Measurements from ENCODE around the gene SLC25A30. TPM values are rescaled to one million over a fixed set of nuclear protein-coding genes. Genes with fewer than 3 reads are reported as not detected.

SLC25A30 gene
- total RNA-seq, 1 donor from 2014 or later: 6.8 TPM

DNA sequence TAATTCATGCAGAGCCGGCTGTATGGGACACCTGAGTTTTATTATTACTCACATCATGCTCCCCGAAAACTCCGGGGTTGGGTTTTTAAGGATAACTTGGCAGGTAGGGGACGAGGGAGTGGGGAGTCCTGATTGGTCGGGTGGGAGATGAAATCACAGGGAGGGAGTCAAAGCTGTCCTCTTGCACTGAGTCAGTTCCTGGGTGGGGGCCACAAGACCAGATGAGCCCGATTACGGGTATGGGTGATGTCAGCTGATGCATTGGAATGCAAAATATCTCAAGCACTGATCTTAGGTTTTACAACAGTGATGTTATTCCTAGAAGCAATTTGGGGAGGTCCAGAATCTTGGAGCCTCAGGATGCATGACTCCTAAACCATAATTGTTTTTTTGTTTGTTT is 28.0 kb upstream of the SLC25A30 start:
- Histone ChIP-seq H3K79me2 (ENCODE audit: low read depth) (no peaks in the 10 kb centered on the region), H3K27ac (no peak overlapping the region), H3K4me3 (no peak overlapping the region), H3K4me2 (no peak overlapping the region), H3K9ac (no peak overlapping the region), H3K36me3 (no peaks in the 10 kb centered on the region), H3K4me1 (no peaks in the 10 kb centered on the region), H2AFZ (replicated peaks) (no peak overlapping the region), H3F3A (ENCODE audit: low read depth) (no peaks in the 10 kb centered on the region), H4K20me1 (ENCODE audit: low read depth) (no peaks in the 10 kb centered on the region), H3K9me3 (ENCODE audit: low read depth) (no peaks in the 10 kb centered on the region), H3K27me3 (no peaks in the 10 kb centered on the region)
- peaks cover 3% of the 10 kb centered on the region for H3K27me3 Mint-ChIP-seq (ENCODE audit: insufficient read depth, low read depth)
- H3K9me3 Mint-ChIP-seq: no peaks in the 10 kb centered on the region
- H3K27ac Mint-ChIP-seq: no peak overlapping the region
- H3K36me3 Mint-ChIP-seq: no peaks in the 10 kb centered on the region
- no peak overlapping the region for H3K4me3 Mint-ChIP-seq
- DNase-seq (ENCODE audit: low spot score): no peak
- H3K4me1 Mint-ChIP-seq: peaks cover 4% of the 10 kb centered on the region
- TF ChIP-seq EZH2phosphoT487 (IDR thresholded peaks at IDR 0.05) (no peak), EZH2 (IDR thresholded peaks at IDR 0.05) (no peak)
- TF ChIP-seq, protein P1, sequence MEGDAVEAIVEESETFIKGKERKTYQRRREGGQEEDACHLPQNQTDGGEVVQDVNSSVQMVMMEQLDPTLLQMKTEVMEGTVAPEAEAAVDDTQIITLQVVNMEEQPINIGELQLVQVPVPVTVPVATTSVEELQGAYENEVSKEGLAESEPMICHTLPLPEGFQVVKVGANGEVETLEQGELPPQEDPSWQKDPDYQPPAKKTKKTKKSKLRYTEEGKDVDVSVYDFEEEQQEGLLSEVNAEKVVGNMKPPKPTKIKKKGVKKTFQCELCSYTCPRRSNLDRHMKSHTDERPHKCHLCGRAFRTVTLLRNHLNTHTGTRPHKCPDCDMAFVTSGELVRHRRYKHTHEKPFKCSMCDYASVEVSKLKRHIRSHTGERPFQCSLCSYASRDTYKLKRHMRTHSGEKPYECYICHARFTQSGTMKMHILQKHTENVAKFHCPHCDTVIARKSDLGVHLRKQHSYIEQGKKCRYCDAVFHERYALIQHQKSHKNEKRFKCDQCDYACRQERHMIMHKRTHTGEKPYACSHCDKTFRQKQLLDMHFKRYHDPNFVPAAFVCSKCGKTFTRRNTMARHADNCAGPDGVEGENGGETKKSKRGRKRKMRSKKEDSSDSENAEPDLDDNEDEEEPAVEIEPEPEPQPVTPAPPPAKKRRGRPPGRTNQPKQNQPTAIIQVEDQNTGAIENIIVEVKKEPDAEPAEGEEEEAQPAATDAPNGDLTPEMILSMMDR (IDR thresholded peaks at IDR 0.05): no peak

- no peaks in the 10 kb centered on the region for H3K9me3 Mint-ChIP-seq
- H3K4me1 Mint-ChIP-seq: peaks cover 4% of the 10 kb centered on the region
- no peaks in the 10 kb centered on the region for H4K20me1 ChIP-seq (ENCODE audit: low read depth)
- no peaks in the 10 kb centered on the region for H3K27me3 ChIP-seq
- no peaks in the 10 kb centered on the region for H3K79me2 ChIP-seq (ENCODE audit: low read depth)
- no peaks in the 10 kb centered on the region for H3K36me3 ChIP-seq
- no peak overlapping the region for H2AFZ ChIP-seq (replicated peaks)
- no peaks in the 10 kb centered on the region for H3K4me1 ChIP-seq
- TF ChIP-seq, protein P1 (IDR thresholded peaks at IDR 0.05): no peak
- TF ChIP-seq EZH2phosphoT487 (IDR thresholded peaks at IDR 0.05): no peak
- no peak for TF ChIP-seq EZH2 (IDR thresholded peaks at IDR 0.05)
- H3K27ac Mint-ChIP-seq: no peak overlapping the region
- no peak for DNase-seq (ENCODE audit: low spot score)
- H3K9ac ChIP-seq: no peak overlapping the region
- no peaks in the 10 kb centered on the region for H3K9me3 ChIP-seq (ENCODE audit: low read depth)
- H3K27ac ChIP-seq: no peak overlapping the region
- H3K4me3 ChIP-seq: no peak overlapping the region
- H3K27me3 Mint-ChIP-seq (ENCODE audit: insufficient read depth, low read depth): peaks cover 3% of the 10 kb centered on the region
- H3K36me3 Mint-ChIP-seq: no peaks in the 10 kb centered on the region
- H3K4me3 Mint-ChIP-seq: no peak overlapping the region
- no peak overlapping the region for H3K4me2 ChIP-seq
- no peaks in the 10 kb centered on the region for H3F3A ChIP-seq (ENCODE audit: low read depth)
Measured at GRCh38 chr13:45445053-45445452, 26.9 kb upstream of the SLC25A30 start.

DNA sequence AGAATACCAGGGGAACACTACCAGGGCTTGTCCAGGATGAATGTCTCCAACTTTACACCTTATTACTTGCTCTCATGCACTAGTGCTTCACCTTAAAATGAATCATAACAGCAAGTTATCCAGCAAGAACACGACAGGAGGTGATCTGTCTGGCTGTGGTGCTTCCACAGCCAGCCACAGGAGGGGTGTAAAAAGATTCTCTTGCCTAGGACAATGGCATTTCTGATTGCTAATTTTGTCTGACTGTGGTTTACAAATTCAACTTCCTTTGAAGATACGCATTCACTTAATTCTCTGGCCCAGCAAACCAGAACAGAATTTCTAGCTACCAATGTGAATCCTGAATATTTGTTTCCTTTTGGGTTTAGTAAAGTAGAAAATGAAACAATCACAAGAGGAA is 23.5 kb upstream of the SLC25A30 start:
- no peaks in the 10 kb centered on the region for H3K9me3 ChIP-seq (ENCODE audit: low read depth)
- no peaks in the 10 kb centered on the region for H3K4me1 ChIP-seq
- no peaks in the 10 kb centered on the region for H4K20me1 ChIP-seq (ENCODE audit: low read depth)
- H2AFZ ChIP-seq (replicated peaks): no peak overlapping the region
- no peak overlapping the region for H3K4me2 ChIP-seq
- TF ChIP-seq EZH2phosphoT487 (IDR thresholded peaks at IDR 0.05): no peak
- no peak for TF ChIP-seq EZH2 (IDR thresholded peaks at IDR 0.05)
- TF ChIP-seq, protein P1 (IDR thresholded peaks at IDR 0.05): no peak
- no peak overlapping the region for H3K27ac ChIP-seq
- Mint-ChIP-seq H3K36me3 (no peaks in the 10 kb centered on the region), H3K9me3 (no peaks in the 10 kb centered on the region), H3K4me1 (peaks cover 8% of the 10 kb centered on the region), H3K27ac (no peak overlapping the region), H3K27me3 (ENCODE audit: insufficient read depth, low read depth) (no peaks in the 10 kb centered on the region), H3K4me3 (no peak overlapping the region)
- no peaks in the 10 kb centered on the region for H3F3A ChIP-seq (ENCODE audit: low read depth)
- no peak overlapping the region for H3K4me3 ChIP-seq
- no peaks in the 10 kb centered on the region for H3K27me3 ChIP-seq
- H3K36me3 ChIP-seq: no peaks in the 10 kb centered on the region
- no peaks in the 10 kb centered on the region for H3K79me2 ChIP-seq (ENCODE audit: low read depth)
- H3K9ac ChIP-seq: no peak overlapping the region
- DNase-seq (ENCODE audit: low spot score): no peak
